Measurements from ENCODE around the gene P2RX6. TPM values are rescaled to one million over a fixed set of nuclear protein-coding genes. Genes with fewer than 3 reads are reported as not detected.

The P2RX6 gene
- total RNA-seq, 8 experiments from 2014 or later = 0.54 to 7.7 (median 1.1) TPM

DNA sequence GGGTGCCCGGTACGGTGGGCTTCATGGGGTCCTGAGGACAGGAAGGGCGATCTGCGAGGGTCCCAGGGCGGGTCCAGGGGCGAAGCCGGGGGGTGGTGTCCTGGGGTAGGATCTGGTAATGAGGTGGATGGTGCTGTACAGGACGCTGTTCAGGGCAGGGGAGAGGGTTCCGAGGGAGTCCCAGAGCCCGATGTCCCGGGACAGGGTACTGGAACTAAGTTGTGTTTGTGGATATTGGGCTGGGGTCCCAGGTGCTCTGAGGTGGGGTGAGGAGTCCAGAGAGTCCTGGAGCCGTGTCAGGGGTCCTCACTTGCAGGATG is 32.4 kb upstream of the P2RX6 start:
- Histone ChIP-seq H3K4me1 (replicated peaks in 1 of 2) (peaks cover 19 to 30% of the 10 kb centered on the region in 2 donors), H3K27ac (peak overlapping the region in 1 of 2 donors; percentile 98), H3K4me3 (peak overlapping the region; percentile 72 to 86 (median 84))
- in situ Hi-C loops (cut with MboI; ENCODE audit: low pct_unique_long_range_greater_than_20kb in 2 of 9, low sequenced_read_pairs in 9 of 9, unreplicated experiment in 9 of 9) = no loop called here
- peak; percentile 2 to 22 (median 14) for ATAC-seq (replicated peaks in 6 of 8)
- WGBS, 10 experiments = 0% methylated on average over 1 to 2 of the region's 12 CpGs; no CpG with 5 or more reads in 7 of the 10 experiments

DNA sequence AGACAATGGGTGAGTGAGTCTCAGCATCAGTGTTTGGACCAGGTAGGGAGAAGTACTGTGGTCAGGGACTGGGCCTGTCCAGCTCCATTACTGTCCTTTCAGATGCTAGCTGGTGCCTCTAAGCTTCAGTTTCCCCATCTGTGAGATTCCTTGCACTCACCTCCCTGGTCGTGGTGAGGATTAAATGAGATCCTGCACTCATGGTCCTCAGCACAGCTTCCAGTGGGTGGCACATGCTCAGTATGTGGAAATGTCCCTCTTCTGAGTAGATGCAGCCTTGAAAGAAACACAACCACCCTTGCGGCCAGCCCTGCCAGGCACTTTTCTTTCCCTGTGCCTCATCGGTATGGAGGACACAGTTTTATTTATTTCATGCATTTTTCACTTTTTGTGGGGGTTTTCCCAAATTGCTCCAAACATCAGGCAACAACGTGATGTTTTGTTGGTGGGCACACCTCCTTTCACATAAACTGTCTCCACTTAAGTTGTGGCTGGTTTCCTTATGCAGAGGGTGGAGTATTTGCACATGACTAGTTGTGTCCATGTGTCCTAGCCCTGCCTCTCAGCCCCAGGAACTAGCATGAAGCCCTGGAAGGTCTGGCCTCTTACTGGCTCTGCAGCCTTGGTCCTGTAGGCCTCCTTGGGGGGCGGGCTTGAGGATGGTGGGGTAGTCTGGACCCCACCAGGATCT is 31.7 kb upstream of the P2RX6 start:
- WGBS, 10 experiments = 0 to 100% (median 75%) methylated on average over 1 to 4 of the region's 5 CpGs; no CpG with 5 or more reads in 1 of the 10 experiments
- H3K27ac ChIP-seq = peak overlapping the region in 1 of 2 donors; percentile 23
- in situ Hi-C loops (cut with MboI; ENCODE audit: low pct_unique_long_range_greater_than_20kb in 2 of 9, low sequenced_read_pairs in 9 of 9, unreplicated experiment in 9 of 9) = no loop called here
- peak overlapping the region; percentile 72 to 86 (median 84) for H3K4me3 ChIP-seq
- peaks cover 19 to 30% of the 10 kb centered on the region in 2 donors for H3K4me1 ChIP-seq (replicated peaks in 1 of 2)
- peak in 2 of 8 experiments; percentile 28 to 55 for ATAC-seq (replicated peaks in 6 of 8)

DNA sequence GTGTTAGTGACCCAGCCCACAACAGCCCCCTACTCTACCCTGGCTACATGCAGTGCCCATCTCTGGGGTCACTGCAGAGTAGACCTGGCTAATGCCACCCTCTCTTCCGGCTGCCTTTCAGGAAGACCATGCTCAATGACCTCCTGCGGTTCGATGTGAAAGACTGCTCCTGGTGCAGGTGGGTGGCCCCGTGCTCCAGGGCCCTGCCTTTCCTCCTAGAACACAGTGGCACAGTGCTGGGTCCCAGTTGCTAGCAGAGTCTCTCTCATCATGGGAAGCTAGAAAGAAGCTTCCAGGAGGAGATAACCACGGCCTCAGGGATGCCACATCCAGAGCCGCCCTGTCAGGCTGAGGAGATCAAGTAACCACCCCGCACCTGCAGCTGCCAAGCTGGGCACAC is 29.2 kb upstream of the P2RX6 start:
- no peak for ATAC-seq (replicated peaks in 6 of 8)
- Histone ChIP-seq H3K27ac (no peak overlapping the region), H3K4me1 (replicated peaks in 1 of 2) (peaks cover 14% of the 10 kb centered on the region in 2 donors), H3K4me3 (no peak overlapping the region)
- WGBS, 10 experiments = 60 to 100% (median 96%) methylated on average over 1 to 4 of the region's 7 CpGs; no CpG with 5 or more reads in 5 of the 10 experiments
- in situ Hi-C loops (cut with MboI; ENCODE audit: low pct_unique_long_range_greater_than_20kb in 2 of 9, low sequenced_read_pairs in 9 of 9, unreplicated experiment in 9 of 9) = no loop called here

DNA sequence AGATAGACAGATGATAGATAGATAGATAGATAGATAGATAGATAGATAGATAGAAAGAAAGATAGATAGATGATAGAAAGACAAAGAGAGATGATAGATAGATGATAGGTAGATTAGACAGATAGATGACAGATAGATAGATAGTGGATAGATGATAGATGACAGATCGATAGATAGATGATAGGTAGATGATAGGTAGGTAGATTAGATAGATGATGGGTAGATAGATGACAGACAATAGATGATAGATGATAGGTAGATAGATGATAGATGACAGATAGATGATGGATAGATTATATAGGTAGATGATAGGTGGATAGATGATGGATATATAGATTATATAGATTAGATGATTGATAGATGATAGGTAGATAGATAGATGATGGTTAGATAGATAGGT is 28.6 kb upstream of the P2RX6 start:
- no peak for ATAC-seq (replicated peaks in 6 of 8)
- WGBS, 10 experiments = 86 to 100% (median 97%) methylated on average over 1 of the region's 1 CpG; no CpG with 5 or more reads in 1 of the 10 experiments
- in situ Hi-C loops (cut with MboI; ENCODE audit: low pct_unique_long_range_greater_than_20kb in 2 of 9, low sequenced_read_pairs in 9 of 9, unreplicated experiment in 9 of 9) = no loop called here
- Histone ChIP-seq H3K4me1 (replicated peaks in 1 of 2) (peaks cover 7 to 8% of the 10 kb centered on the region in 2 donors), H3K4me3 (no peak overlapping the region), H3K27ac (no peak overlapping the region)

- 87 to 100% (median 100%) methylated on average over 1 to 8 of the region's 14 CpGs; no CpG with 5 or more reads in 7 of the 10 experiments for whole genome bisulfite sequencing, 10 experiments
- peaks cover 6 to 7% of the 10 kb centered on the region in 2 donors for H3K4me1 ChIP-seq (replicated peaks in 1 of 2)
- ATAC-seq (replicated peaks in 6 of 8) = no peak
- no peak overlapping the region for H3K27ac ChIP-seq
- in situ Hi-C loops (cut with MboI; ENCODE audit: low pct_unique_long_range_greater_than_20kb in 2 of 9, low sequenced_read_pairs in 9 of 9, unreplicated experiment in 9 of 9) = no loop called here
- no peak overlapping the region for H3K4me3 ChIP-seq
Observed at GRCh38 chr22:20987375-20987774, 27.6 kb upstream of the P2RX6 start.

GRCh38 chr22:20988573-20989322 is 26.2 kb upstream of the P2RX6 start:
- 0 to 100% (median 69%) methylated on average over 1 to 4 of the region's 16 CpGs; no CpG with 5 or more reads in 5 of the 10 experiments for WGBS, 10 experiments
- no peak for ATAC-seq (replicated peaks in 6 of 8)

DNA sequence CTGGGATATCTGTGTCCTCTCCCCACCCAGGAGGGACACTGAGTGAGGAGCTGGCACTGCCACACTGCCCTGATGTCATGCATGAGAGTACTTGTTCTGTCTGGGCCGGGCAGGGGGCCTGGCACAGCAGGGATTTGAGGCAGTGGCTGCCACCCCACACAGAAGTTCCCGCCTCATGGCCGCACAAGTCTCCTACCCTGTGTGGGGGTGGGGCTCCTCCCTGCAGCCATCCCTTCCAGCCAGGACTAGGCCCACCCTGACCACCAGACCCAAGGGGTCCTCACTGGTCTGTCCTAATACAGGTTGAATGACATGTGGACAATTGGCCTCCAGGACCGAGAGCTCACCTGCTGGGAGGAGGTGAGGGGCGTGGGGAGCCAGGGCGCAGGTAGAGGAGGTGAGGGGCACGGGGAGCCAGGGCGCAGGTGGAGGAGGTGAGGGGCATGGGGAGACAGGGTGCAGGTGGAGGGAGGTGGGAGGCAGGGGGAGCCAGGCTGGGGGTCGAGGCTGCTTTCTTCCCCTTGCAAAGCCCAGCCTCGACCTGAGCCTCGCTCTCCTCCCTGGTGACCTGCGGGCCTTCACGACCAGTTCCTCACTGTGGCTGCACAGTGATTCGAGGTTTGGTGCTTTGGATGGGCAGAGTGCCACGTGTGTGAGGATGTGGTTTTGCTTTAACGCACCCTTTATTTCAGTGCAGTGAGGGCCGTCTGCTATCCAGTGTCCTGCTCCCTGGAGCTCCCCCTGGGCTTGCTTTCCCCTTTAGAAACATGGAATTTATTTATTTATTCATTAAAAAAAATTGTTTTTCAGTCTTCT is 25.4 kb upstream of the P2RX6 start:
- Histone ChIP-seq H3K4me1 (replicated peaks in 1 of 2) (no peaks in the 10 kb centered on the region), H3K27ac (peak overlapping the region in 1 of 2 donors; percentile 46), H3K4me3 (no peak overlapping the region)
- WGBS, 10 experiments = 25 to 100% (median 82%) methylated on average over 1 to 4 of the region's 17 CpGs; no CpG with 5 or more reads in 4 of the 10 experiments
- in situ Hi-C loops (cut with MboI; ENCODE audit: low pct_unique_long_range_greater_than_20kb in 2 of 9, low sequenced_read_pairs in 9 of 9, unreplicated experiment in 9 of 9) = no loop called here
- ATAC-seq (replicated peaks in 6 of 8) = no peak

More at GRCh38 chr22:20988573-20989322, 26.2 kb upstream of the P2RX6 start:
- H3K4me1 ChIP-seq (replicated peaks in 1 of 2) = no peaks in the 10 kb centered on the region
- in situ Hi-C loops (cut with MboI; ENCODE audit: low pct_unique_long_range_greater_than_20kb in 2 of 9, low sequenced_read_pairs in 9 of 9, unreplicated experiment in 9 of 9) = no loop called here
- no peak overlapping the region for H3K27ac ChIP-seq
- no peak overlapping the region for H3K4me3 ChIP-seq

DNA sequence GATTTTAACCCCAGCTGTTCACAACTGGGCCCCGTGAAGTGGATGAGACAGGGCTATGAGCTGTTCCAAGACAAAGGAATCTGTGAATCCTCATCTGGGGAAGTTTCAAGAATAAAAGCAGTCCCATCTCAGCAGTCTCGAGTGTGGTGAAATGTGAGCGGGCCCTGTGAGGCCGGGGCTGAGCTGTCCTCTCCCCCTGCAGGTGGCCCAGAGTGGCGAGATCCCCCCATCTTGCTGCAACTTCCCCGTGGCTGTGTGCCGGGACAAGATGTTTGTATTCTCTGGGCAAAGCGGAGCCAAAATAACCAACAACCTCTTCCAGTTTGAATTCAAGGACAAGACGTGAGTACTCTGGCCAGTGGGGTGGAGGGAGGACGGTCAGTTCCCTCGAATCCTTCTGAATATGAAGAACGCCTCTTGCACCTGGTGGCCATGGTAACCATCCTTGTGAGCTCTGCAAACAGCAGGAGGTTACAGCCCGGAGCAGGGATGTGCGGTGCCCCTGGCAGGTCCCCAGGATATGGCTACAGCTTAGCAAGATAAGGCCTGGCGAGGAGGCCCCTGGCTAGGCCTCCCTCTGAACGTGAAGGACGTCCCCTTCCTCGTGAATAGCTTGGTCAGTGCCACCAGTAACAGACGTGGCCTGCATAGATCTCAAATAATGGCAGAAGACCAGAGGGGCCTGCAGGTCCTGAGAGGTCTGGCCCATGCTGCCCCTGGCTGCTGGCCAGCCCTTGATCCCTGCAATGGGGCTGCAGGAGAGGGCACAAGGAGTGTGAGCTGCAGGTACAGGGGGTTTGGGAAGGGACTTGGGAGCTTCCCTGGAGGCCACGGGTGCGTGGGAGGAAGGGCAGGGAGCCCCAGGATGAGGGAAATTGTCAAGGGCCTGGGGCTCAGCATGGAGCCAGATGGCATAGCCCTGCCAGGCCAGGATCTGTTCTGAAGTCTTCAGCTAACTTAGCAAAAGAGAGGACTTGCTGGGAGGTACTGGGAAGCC is 24.5 kb upstream of the P2RX6 start:
- ATAC-seq (replicated peaks in 6 of 8) = no peak
- no peak overlapping the region for H3K4me3 ChIP-seq
- no peaks in the 10 kb centered on the region for H3K4me1 ChIP-seq (replicated peaks in 1 of 2)
- H3K27ac ChIP-seq = peak overlapping the region in 1 of 2 donors; percentile 46
- WGBS, 10 experiments = 72 to 100% (median 87%) methylated on average over 1 to 14 of the region's 21 CpGs; no CpG with 5 or more reads in 5 of the 10 experiments
- in situ Hi-C loops (cut with MboI; ENCODE audit: low pct_unique_long_range_greater_than_20kb in 2 of 9, low sequenced_read_pairs in 9 of 9, unreplicated experiment in 9 of 9) = no loop called here

DNA sequence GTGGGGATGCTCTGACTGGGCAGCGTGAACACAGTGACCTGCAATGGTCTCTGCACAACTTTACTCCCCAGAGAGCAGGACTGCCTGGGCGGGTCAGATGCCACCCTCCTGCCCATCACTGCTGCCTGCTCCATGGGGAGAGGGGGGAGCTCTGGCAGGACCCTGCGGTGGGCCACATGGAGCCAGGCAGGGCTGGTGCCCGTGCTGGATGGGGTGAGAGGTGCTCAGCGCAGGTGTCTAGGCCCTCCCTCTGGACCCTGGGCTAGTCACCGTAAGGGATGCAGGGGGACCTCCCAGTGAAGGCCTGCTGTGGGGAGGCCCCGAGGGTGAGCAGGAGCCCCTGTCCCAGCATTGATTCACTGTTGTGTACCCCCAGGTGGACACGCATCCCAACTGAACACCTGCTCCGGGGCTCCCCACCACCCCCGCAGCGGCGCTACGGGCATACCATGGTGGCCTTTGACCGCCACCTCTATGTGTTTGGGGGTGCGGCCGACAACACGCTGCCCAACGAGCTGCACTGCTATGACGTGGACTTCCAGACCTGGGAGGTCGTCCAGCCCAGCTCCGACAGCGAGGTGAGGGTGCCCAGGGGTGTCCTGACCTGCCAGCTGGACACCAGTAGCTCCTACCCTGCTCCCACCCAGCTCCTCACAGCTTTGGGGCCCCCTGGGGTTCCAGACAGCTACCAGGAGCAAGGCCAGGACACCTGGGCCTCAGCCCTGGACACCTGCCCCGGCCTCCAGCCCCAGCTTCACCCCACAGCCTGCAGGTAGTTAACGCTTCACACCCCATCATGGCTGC is 23.5 kb upstream of the P2RX6 start:
- H3K27ac ChIP-seq = peak overlapping the region in 1 of 2 donors; percentile 41
- 67 to 100% (median 83%) methylated on average over 1 to 5 of the region's 24 CpGs; no CpG with 5 or more reads in 5 of the 10 experiments for WGBS, 10 experiments
- ATAC-seq (replicated peaks in 6 of 8) = peak in 1 of 8 experiments; percentile 9
- no peaks in the 10 kb centered on the region for H3K4me1 ChIP-seq (replicated peaks in 1 of 2)
- in situ Hi-C loops (cut with MboI; ENCODE audit: low pct_unique_long_range_greater_than_20kb in 2 of 9, low sequenced_read_pairs in 9 of 9, unreplicated experiment in 9 of 9) = no loop called here
- H3K4me3 ChIP-seq = no peak overlapping the region

GRCh38 chr22:20992056-20992442 is 22.9 kb upstream of the P2RX6 start:
- Histone ChIP-seq H3K4me3 (no peak overlapping the region), H3K4me1 (replicated peaks in 1 of 2) (no peaks in the 10 kb centered on the region), H3K27ac (peak overlapping the region in 1 of 2 donors; percentile 41)
- no peak for ATAC-seq (replicated peaks in 6 of 8)
- in situ Hi-C loops (cut with MboI; ENCODE audit: low pct_unique_long_range_greater_than_20kb in 2 of 9, low sequenced_read_pairs in 9 of 9, unreplicated experiment in 9 of 9) = no loop called here
- 76 to 98% (median 93%) methylated on average over 3 to 6 of the region's 7 CpGs; no CpG with 5 or more reads in 7 of the 10 experiments for WGBS, 10 experiments

DNA sequence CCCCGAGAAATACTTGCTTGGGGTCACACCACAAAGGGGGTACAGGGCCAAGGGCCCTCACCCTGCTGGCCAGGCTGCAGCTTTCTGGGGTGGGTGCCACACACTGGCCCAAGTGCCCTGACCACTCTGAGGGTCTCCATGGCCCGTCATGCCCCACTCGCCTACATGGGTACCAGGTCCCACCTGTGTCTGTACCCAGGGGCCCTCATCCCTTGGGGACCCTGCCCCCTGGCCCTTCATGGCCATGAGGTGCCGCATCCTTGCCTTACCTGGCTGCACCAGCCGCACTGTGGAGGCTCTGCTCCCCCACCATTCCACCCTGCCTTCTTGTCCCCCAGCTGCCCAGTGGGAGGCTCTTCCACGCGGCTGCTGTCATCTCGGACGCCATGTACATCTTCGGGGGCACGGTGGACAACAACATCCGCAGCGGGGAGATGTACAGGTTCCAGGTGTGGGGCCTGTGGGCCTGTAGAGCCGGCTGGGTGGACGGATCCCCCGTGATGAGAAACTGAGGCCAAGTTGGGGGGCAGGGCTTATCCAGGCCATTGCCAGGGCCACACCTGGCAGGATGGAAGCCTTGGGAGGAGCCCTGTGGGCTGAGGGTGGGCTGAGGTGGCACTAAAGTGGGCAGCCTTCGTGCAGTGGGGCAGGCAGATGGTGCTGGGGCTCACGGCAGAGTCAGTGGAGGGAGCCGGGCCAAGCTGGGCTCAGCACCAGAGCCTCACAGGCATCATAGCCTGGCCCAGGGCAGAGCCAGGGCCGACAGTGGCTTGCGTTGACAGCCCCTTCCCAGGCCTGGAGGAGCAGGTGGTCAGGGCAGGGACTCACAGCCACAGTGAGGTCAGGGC is 22.3 kb upstream of the P2RX6 start:
- in situ Hi-C loops (cut with MboI; ENCODE audit: low pct_unique_long_range_greater_than_20kb in 2 of 9, low sequenced_read_pairs in 9 of 9, unreplicated experiment in 9 of 9) = no loop called here
- Histone ChIP-seq H3K4me1 (replicated peaks in 1 of 2) (no peaks in the 10 kb centered on the region), H3K4me3 (no peak overlapping the region), H3K27ac (peak overlapping the region; percentile 28 to 41)
- WGBS, 10 experiments = 40 to 100% (median 79%) methylated on average over 1 to 8 of the region's 21 CpGs; no CpG with 5 or more reads in 4 of the 10 experiments
- ATAC-seq (replicated peaks in 6 of 8) = no peak

All from motor neuron (in vitro differentiated cells).